Posterior cingulate gyrus (tissue), 11 donors: ENCODE data around the gene KIAA1217.

Source experiments
- DNase-seq, 10 donors: peaks; one replicate each; pipeline versions ENCODE4 v3.0.0 to v3.0.0-alpha.2; 2020 to 2021; ENCODE audit warnings: mixed read lengths in 3 of 10
- intact Hi-C: fragments of 100-400 bp; cut with DNase I; formaldehyde crosslinking; loops from one replicate; pipeline ENCODE4 v1.15.1; 2023

The KIAA1217 gene

GRCh38 chr10:24518981-24519597 is 310.2 kb downstream of the KIAA1217 start:
- DNase-seq: peak in 9 of 10 donors; percentile 39 to 92 (median 69)
- intact Hi-C loops: loop anchor here (2.0 to 5.0 kb wide), 2 partner anchors 312 to 524 kb away; partner anchors contain the start of gene KIAA1217

- intact Hi-C loops: loop anchor here (2.0 to 5.0 kb wide), 2 partner anchors 313 to 525 kb away; partner anchors contain the start of gene KIAA1217
- no peak for DNase-seq
These were observed 311.0 kb downstream of the KIAA1217 start for GRCh38 chr10:24519950-24520349.

DNA sequence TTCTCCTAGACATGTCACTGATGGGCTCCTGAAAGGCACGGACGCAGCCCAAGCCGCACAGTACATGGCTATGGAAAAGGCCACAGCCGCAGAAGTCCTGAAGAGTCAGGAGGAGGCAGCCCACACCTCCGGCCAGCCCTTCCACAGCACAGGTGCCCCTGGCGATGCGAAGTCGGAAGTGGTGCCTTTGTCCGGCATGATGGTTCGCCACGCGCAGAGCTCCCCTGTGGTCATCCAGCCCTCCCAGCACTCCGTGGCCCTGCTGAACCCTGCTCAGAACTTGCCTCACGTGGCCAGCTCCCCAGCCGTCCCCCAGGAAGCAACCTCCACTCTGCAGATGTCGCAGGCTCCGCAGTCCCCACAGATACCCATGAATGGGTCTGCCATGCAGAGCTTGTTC is 315.4 kb downstream of the KIAA1217 start:
- intact Hi-C loops: no loop called here
- no peak for DNase-seq

DNA sequence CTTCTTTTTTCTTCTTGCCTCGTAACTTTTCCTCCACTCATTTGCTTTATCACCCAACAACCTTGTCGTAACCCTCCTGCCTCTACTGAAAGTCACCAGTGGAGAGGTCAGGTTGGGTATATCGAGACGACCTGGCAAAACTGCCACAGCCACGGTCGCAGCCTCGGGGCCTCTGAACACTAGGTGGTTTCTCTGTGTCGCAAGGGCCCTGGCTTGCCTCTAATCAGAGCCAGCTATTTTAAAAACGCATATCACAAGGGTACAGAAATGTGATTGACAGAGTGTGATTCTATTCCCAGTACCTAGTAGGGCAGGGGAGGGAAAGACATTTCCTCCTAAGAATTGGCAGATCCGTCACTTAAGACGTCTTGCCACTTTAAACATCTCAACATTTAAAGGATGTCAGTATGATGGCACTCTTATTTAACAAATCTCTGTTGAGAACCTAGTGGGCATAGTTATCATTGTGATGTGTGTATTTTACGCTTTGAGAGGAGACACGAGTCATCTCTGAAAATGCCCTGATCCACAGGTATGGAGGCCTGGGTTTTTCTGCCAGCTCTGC is 317.2 kb downstream of the KIAA1217 start:
- no peak for DNase-seq
- intact Hi-C loops: no loop called here

DNA sequence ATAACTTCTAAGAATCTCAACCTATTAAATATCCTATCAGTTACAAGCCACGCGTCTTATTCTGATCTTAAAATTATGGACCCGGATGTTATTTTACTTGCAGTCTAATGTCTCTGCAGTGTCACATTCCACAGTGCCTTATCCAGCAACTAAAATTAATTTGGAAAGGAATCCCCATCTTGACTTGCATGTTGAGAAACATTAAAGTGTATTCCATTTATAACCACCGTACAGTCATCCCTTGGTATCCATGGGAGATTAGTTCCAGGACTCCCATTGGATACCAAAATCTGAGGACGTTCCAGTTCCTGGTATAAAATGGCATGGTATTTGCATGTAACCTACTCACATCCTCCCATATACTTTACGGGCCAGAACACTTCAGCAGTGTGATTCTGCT is 320.0 kb downstream of the KIAA1217 start:
- intact Hi-C loops: no loop called here
- DNase-seq: no peak

DNA sequence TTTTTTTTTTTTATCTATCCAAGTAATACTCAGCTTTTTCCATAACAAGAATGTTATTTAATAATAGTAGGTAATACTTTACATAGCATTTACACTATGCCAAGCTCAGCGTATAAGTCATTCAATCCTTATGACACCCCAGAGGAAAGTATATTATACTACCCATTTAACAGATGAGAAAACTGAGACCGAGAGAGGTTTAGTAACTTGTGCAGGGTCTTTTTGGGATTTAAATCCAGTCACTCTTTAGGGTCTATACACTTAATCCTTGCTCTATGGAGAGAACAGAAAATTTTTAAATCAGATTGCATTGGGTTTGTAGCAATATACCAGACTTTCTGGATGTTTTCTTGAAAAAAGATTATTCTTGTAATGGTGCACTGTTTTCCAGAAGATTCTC is 322.5 kb downstream of the KIAA1217 start:
- no peak for DNase-seq

GRCh38 chr10:24533981-24534380 is 325.0 kb downstream of the KIAA1217 start:
- DNase-seq: no peak
- intact Hi-C loops: no loop called here

More for the DNA sequence above, 322.5 kb downstream of the KIAA1217 start:
- intact Hi-C loops: no loop called here

DNA sequence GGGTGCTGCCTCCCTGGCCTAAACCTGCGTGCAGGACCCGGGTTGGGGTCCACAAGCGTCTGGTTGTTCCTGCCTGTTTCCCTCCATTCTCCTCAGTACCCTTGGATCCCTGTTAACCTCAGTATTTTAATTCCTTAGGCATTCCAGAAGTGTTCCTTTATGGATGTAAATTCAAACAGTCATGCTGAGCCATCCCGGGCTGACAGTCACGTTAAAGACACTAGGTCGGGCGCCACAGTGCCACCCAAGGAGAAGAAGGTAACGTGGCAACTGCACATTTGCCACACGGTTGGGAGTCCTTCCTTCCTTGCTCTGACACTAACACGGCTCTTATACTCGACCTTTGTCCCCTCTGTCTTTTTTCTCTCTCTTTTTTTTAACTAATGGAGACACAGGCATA is 327.7 kb downstream of the KIAA1217 start:
- DNase-seq: no peak
- intact Hi-C loops: no loop called here

DNA sequence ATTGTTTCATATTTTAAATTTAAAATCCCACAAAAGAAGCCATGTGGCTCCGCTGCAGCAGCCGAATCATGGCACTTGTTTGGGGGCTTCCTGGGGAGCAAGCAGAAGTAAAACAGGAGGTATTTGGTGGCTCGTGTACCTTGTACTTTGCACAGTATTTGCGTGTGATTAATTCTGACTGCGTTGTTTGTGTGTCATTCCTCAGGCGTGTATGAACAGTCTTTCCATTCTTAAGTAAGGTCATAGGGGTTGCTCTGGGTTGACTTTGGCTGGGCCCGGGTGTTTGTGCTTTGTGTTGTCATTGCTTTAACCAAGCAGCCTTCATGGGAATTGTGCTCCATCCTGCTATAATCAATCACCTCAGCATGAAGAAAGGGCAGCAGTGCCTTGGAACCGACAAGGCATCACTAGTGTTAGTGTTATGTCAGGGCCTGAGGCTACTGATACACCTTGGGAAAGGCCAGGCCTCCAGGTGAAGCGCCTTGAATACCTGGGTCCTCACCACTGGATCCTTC is 332.4 kb downstream of the KIAA1217 start:
- DNase-seq: no peak
- intact Hi-C loops: no loop called here

DNA sequence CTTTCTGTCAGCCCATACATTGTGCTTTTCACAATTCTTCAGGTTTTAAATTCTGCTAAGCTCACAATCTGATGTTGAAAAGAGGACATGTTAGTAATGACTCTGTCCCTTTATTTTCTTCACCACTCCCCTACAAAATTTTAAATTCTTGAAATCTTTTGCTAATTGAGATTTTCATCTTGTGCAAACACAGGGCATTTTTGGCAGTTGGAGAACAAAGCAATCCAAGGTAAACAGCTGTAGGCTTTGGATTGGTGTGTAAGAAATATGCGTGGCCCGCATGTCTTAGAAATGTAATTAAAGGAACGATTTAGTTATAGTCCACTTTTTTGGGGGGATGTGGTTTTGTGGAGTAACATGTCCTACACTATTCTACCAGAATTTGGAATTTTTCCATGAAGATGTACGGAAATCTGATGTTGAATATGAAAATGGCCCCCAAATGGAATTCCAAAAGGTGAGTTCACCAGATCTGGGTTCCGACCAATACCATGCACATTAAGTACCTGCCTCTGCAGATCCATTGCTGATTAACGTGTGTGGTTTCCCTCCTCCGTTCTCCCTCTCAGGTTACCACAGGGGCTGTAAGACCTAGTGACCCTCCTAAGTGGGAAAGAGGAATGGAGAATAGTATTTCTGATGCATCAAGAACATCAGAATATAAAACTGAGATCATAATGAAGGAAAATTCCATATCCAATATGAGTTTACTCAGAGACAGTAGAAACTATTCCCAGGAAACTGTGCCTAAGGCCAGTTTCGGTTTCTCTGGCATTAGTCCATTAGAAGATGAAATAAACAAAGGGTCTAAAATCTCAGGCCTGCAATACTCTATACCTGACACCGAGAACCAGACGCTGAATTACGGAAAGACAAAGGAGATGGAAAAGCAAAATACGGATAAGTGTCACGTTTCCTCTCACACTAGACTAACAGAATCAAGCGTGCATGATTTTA is 333.7 kb downstream of the KIAA1217 start:
- intact Hi-C loops: no loop called here
- no peak for DNase-seq

DNA sequence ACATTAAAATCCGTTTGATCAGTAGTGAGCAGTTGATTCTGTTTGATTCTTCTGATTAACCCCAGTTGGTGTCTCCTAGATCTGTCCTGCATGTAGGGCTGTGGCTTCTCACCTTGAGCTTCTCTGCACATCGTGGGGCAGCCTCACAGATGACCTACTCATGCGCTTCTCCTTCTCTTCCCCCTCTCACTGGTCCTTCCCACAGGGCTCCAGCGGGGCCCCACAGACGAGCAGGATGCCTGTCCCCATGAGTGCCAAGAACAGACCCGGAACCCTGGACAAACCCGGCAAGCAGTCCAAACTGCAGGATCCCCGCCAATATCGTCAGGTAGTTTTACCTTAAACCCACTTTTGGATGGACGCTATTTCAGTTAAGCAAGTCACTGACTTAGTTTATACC is 335.8 kb downstream of the KIAA1217 start:
- intact Hi-C loops: no loop called here
- no peak for DNase-seq

GRCh38 chr10:24545585-24545984 is 336.6 kb downstream of the KIAA1217 start:
- intact Hi-C loops: no loop called here

DNA sequence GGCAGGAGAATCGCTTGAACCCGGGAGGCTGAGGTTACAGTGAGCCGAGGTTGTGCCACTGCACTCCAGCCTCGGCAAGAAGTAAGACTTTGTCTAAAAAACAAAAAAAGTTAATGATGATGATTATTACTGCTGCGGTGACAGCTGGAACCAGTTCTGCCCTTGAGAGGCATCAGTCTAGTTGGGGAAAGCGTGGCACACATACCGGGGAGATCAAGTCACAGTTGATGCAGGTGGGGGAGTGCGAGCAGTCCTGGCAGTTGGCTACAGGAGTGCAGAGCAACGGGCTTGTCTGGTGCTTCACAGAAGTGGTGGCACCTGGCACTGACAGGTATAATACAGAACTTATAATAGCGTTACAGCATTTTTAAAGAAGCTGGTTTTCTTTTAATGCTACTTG is 341.7 kb downstream of the KIAA1217 start:
- DNase-seq: no peak
- intact Hi-C loops: no loop called here

More at GRCh38 chr10:24545585-24545984, 336.6 kb downstream of the KIAA1217 start:
- DNase-seq: no peak

DNA sequence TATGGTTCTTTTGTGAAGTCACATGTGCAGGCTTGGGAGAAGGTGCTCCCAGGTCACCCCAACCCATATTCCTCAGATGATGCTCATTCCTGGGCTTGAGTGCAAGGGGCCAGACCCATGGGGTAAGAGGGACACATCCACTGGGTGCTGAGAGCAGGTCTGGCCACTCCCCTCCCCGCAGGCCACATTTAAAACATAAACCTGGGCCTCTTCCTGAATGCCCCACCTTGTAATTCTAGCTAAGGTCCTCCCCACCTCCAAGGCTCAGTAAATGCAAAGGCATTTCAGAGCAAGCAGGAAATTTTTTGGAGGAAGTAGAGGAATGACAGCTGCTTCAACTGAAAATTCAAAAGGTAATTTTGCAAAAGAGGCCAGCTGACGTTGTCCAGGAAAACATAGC is 342.2 kb downstream of the KIAA1217 start:
- intact Hi-C loops: no loop called here
- DNase-seq: no peak

GRCh38 chr10:24552346-24553016 is 343.5 kb downstream of the KIAA1217 start:
- DNase-seq: no peak
- intact Hi-C loops: no loop called here

- DNase-seq: no peak
- intact Hi-C loops: no loop called here
These were observed 344.2 kb downstream of the KIAA1217 start for GRCh38 chr10:24553051-24553612.

DNA sequence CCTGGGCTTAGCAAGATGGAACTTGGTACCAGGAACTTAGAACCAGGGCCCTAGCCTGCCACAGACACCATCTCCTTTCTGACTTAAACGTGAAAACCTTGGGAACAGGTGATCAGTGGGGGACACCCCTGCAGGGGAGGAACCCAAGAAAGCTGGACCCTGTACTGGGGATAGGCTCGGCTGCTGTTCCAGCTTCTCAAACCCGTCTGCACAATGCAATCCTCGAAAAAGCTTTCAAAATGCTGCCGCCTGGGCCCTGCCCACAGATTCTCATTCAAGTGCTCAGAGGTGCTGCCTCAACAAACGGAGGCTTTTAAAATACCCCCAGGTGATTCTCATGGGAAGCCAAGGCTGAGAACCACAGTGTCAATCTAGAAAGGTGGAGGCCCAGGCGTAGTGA is 345.1 kb downstream of the KIAA1217 start:
- intact Hi-C loops: no loop called here
- DNase-seq: no peak

GRCh38 chr10:24556126-24556749 is 347.3 kb downstream of the KIAA1217 start:
- no peak for DNase-seq
- intact Hi-C loops: loop anchor here (2.0 kb wide), 1 partner anchor 561 kb away; no protein-coding TSS in a partner anchor
